ENCODE data around the gene RNF166. TPM values are rescaled to one million over a fixed set of nuclear protein-coding genes. Genes with fewer than 3 reads are reported as not detected.

Gene RNF166
- total and polyA plus RNA-seq, 2 of the 13 experiments (the other 11 are each of a cell fraction or from before 2014, with no cell fraction given), result 21.4 to 23.0 TPM

GRCh38 chr16:88706229-88706964 lies at the start of gene RNF166, which contains the start of gene CTU2 (continued):
- TF ChIP-seq HMG20A (CRISPR knock-in tag; IDR thresholded peaks at IDR 0.05; ENCODE audit: borderline replicate concordance) (no peak), HINFP (CRISPR knock-in tag; IDR thresholded peaks at IDR 0.05; ENCODE audit: low read depth) (peak; percentile 35; the same call in 1 of the 2 replicates), TOPORS (CRISPR knock-in tag; IDR thresholded peaks at IDR 0.05) (peak; percentile 45; the same call in 1 of the 2 replicates), ZSCAN21 (CRISPR knock-in tag; IDR thresholded peaks at IDR 0.05; ENCODE audit: borderline replicate concordance) (peak; percentile 78), CENPX (CRISPR knock-in tag; IDR thresholded peaks at IDR 0.05) (no peak), HDAC1 (CRISPR knock-in tag; IDR thresholded peaks at IDR 0.05) (peak; percentile 100), CREM (IDR thresholded peaks at IDR 0.05) (peak; percentile 89), CREM (CRISPR knock-in tag; IDR thresholded peaks at IDR 0.05) (peak; percentile 96), ZBTB38 (CRISPR knock-in tag; IDR thresholded peaks at IDR 0.05) (peak; percentile 92), ZFP82 (CRISPR knock-in tag; IDR thresholded peaks at IDR 0.05; ENCODE audit: borderline replicate concordance) (0 out of 2 replicates have a peak, but pooled peaks have one; percentile 90), ZNF780A (CRISPR knock-in tag; IDR thresholded peaks at IDR 0.05) (no peak), RBM39 (IDR thresholded peaks at IDR 0.05; ENCODE audit: low read depth, low read length, poor library complexity, severe bottlenecking) (no peak), ZNF160 (CRISPR knock-in tag; IDR thresholded peaks at IDR 0.05) (peak; percentile 85), POLR2AphosphoS2 (IDR thresholded peaks at IDR 0.05; ENCODE audit: low read depth, low read length) (no peak), HIC2 (CRISPR knock-in tag; IDR thresholded peaks at IDR 0.05; ENCODE audit: low read depth) (no peak; the same call in 1 of the 2 replicates), ZNF441 (CRISPR knock-in tag; IDR thresholded peaks at IDR 0.05; ENCODE audit: borderline replicate concordance) (0 out of 2 replicates have a peak, but pooled peaks have one; percentile 60), SP5 (CRISPR knock-in tag; IDR thresholded peaks at IDR 0.05; ENCODE audit: borderline replicate concordance, low read depth) (0 out of 2 replicates have a peak, but pooled peaks have one; percentile 38), ETV6 (CRISPR knock-in tag; conservative IDR thresholded peaks at IDR 0.05) (peak; percentile 26), ZNF17 (CRISPR knock-in tag; IDR thresholded peaks at IDR 0.05) (no peak), DNMT1 (CRISPR knock-in tag; IDR thresholded peaks at IDR 0.05) (peak; percentile 91; the same call in 1 of the 2 replicates), MNT (IDR thresholded peaks at IDR 0.05) (peak; percentile 83), HHEX (CRISPR knock-in tag; IDR thresholded peaks at IDR 0.05) (no peak), POLR2AphosphoS5 (IDR thresholded peaks at IDR 0.05; ENCODE audit: low read depth, low read length) (peak; percentile 41; the same call in 1 of the 2 replicates), EHMT2 (IDR thresholded peaks at IDR 0.05; ENCODE audit: borderline replicate concordance, low read depth, low read length) (no peak)
- TF ChIP-seq, protein P1, sequence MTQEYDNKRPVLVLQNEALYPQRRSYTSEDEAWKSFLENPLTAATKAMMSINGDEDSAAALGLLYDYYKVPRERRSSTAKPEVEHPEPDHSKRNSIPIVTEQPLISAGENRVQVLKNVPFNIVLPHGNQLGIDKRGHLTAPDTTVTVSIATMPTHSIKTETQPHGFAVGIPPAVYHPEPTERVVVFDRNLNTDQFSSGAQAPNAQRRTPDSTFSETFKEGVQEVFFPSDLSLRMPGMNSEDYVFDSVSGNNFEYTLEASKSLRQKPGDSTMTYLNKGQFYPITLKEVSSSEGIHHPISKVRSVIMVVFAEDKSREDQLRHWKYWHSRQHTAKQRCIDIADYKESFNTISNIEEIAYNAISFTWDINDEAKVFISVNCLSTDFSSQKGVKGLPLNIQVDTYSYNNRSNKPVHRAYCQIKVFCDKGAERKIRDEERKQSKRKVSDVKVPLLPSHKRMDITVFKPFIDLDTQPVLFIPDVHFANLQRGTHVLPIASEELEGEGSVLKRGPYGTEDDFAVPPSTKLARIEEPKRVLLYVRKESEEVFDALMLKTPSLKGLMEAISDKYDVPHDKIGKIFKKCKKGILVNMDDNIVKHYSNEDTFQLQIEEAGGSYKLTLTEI (CRISPR knock-in tag; conservative IDR thresholded peaks at IDR 0.05), result no peak
